Measurements from ENCODE around the gene TMEM132E.
A peak's percentile ranks its signal among the peaks of the same experiment; 100 is the strongest.
"Not testable (repeated sequence)": the region's sequence is repeated elsewhere in the genome, so short reads cannot be mapped to it uniquely, and the experiment has no call there.

The TMEM132E gene
- 0.13 to 0.36 reads per million in 2 experiments for total RNA-seq

DNA sequence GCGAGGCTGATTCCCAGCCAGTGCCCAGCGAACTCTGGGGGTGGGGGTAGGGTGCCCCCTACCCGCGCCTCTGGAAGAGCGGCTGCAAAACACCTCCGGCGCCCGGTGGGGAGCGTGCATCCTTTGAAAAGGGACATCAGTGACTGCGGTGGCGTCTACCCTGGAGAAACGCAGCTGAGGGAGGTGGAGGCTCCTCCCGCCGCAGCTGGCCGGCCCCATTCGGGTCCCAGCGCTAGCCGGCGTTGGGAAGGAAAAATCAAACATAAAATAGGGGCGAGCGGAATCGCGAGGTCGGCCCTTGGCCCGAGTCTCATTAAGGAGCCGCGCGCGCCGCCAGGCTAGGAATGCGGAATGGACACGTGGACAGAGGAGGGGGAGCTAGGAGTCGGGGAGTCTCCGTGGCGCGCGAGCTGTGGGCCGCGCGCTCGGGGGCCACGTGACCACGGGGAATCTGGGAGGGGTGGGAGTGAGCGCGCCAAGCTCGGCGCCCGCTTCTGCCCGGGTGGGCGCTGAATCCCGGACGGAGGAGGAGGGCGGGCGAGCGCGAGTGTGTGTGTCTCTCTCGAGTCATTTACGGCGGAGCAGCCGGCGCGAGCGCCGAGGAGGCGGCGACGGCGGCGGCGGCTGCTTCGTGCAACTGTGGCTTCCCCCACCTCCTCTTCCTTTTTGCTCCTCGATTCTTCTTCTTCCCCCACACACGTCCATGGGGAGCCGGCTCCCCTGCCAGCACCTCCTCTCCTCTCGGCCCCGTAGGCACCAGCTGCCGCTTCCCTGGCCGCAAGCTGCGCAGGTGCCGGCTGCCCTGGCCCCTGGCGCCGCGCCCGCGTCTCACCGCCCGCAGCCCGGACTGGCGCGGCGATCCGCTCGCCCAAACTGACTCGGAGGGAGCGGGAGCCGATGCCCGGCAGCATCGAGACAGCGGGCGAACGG is at the start of gene TMEM132E:
TMEM132E (plus strand) TSS at position 566 of the 930 bp plus-strand sequence. CDS start 1,495 bp downstream, outside the sequence.
- no peak for DNase-seq (ENCODE audit: low read depth)

DNA sequence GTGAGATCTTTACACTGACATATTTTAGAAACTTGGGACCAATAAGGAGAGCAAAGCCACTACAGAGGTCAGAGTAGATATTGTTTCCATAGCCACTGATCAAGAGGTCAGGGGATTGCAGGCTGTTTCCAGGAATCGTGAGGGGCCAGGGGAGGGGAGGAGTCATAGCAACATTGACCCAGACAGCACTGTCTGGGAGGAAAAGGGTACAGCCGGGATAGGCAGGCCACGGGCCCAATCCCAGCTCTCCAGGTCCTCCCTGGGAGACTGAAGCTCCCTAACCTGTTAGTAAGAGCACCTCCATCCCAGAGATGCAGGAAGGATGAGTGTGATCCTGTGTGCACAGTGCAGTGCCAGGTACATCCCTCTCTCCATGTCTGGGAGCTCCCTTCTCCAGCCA is 48.5 kb upstream of the TMEM132E start:
- no peak for DNase-seq (ENCODE audit: low read depth)

DNA sequence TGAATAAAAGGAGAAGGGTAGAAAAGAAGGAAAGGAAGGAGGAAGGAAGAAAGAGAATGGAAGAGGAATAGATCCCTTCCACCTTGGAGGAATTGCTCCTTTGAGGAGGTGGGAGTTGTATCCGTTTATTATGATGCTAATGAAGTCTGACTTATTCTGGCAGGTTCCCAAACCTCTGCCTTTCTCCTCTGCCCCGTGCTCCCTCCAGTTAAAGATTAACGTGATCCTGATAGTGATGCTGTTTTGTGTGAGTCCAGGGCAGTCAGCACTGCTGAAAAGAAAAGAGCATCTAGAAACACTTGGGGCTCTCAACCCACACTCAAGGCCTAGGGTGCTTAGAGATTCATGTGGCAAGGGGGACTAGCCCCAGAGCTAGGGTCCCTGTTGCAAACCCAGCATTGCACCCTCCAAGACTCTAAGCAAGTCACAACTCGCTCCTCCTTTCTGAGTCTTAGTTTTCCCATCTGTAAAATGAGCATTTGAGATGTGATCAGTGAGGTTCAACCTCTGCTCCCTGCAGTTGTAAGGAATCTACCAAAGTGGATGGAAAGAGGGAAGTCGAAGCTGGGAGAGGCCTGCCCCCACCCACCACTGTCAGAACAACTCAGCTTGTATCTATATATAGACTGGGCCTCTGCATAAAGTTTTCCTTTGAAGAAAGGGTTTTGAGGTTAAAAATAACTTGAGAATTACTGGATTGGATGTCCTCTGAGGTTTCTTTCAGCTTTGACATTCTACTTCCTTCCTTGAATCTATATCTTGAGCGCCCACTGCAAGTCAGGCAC is 46.9 kb upstream of the TMEM132E start:
- DNase-seq (ENCODE audit: low read depth) = no peak

DNA sequence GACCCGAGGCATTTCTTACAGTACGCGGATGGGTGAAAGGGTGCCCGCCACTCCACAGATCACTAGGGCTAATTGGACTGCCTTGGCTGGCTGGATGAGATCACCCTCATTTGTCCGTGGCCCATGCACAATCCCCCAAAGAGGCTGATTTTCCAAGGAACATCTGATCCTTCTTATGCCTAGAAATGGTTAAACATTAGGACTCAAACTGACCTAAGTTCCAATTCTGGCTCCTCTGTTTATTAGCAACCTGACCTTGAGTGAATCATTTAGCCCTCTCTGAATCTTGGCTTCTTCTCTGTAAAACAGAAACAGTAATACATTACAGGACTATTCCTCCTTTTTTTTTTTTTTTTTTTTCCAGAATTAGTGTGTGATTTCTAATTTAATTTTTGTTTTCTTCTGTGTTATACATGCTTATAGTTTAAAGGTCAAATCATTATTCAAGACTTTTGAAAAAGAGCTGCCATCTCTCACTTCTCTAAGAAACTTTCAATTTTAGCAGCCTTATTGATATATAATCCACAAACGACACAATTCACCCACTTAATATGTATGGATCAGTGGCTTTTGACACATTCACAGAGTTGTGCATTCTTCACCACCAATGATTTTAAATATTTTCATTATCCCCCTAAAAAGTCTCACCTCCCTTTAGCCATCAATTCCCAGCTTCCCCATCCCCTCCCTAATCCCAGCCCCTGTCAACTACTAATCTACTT is 45.4 kb upstream of the TMEM132E start:
- DNase-seq (ENCODE audit: low read depth) = no peak

DNA sequence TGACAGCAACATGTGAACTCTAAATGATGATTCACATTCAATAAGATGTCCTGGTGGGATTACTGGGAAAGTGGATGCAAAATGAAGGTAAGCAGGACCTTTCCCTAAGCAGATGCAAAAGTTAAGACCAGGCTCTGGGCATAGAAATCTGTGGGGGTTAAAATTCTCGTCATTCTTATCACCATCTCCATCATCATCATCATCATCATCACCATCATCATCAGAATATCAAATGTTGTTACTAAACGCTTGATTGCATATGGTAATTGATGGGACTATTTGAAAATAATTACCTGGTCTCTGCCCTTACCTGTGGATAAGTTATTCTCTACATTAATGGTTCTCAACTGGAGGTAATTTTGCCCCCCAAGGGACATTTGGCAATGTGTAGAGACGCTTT is 41.9 kb upstream of the TMEM132E start:
- DNase-seq (ENCODE audit: low read depth) = no peak

DNA sequence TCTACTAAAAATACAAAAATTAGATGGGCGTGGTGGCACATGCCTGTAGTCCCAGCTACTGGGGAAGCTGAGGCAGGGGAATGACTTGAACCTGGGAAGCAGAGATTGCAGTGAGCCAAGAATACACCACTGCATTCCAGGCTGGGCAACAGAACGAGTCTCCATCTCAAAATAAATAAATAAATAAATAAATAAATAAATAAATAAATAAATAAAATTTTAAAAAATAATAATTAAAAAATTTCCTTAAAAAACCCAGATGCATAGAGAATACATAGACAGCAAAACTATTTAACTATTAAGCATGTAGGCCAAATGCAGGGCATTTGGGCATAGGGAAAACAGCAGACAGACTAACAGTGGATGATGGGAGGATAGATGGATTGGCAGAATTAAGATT is 40.8 kb upstream of the TMEM132E start:
- DNase-seq (ENCODE audit: low read depth) = not testable (repeated sequence)

- DNase-seq (ENCODE audit: low read depth) = no peak
Measured at GRCh38 chr17:34539881-34540280, 39.5 kb upstream of the TMEM132E start.

- DNase-seq (ENCODE audit: low read depth) = peak; percentile 49
Measured at GRCh38 chr17:34542700-34543336, 36.6 kb upstream of the TMEM132E start.

- DNase-seq (ENCODE audit: low read depth) = no peak
Measured at GRCh38 chr17:34547453-34548063, 31.8 kb upstream of the TMEM132E start.

DNA sequence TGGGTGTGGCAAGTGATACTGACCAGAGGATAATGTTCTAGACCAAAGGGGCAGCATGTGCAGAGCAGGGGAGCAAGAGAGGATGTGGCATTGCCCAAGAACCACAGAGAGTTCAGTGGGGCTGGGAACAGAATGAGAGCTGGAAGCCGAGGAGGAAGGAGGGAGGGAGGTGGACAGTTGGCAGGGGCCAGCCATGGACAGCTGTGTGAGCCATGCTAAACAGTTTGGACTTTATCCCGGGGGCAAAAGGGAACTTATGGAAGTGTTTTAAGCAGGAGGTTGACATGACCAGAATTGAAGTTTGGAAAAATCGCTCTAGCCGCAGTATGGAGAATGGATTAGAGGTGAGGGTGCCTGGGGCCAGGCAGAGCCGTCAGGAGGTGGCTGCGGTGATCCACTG is 29.4 kb upstream of the TMEM132E start:
- no peak for DNase-seq (ENCODE audit: low read depth)

DNA sequence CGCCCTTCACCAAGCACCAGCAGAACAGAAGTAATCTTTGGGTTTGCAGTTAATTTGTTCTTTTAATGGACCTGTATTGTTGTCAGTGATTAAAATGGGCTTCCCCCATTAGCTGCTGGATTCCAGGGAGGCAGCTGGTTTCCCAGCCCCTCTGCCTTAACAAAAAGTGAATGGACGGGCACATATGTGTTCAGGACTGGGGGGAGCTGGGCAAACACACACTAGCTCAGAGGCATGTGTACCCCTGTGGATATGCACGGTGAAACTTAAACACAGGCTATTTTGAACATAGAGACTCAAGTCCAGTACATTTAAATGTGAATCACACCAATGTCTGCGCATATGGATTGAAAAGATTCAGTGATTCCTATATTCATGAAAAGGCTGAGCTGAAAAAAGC is 25.5 kb upstream of the TMEM132E start:
- DNase-seq (ENCODE audit: low read depth) = no peak

GRCh38 chr17:34556384-34556783 is 23.0 kb upstream of the TMEM132E start:
- no peak for DNase-seq (ENCODE audit: low read depth)

GRCh38 chr17:34556931-34557330 is 22.5 kb upstream of the TMEM132E start:
- DNase-seq (ENCODE audit: low read depth) = no peak

DNA sequence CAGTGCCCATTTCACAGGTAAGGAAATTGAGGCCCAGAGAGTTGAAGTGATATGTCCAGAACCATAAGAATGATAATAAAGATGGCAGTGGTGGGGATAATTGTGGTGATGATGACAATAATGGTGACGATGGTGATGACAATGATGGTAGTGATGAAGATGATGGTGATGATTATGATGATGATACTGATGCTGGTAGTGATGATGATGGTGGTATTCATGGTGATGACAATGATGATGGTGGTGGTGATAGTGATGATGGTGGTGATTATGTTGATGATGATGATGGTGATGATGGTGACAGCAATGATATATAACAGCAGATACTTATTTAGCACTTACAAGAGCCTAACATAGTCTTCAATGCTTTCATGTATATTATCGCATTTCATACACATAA is 18.1 kb upstream of the TMEM132E start:
- DNase-seq (ENCODE audit: low read depth) = no peak

DNA sequence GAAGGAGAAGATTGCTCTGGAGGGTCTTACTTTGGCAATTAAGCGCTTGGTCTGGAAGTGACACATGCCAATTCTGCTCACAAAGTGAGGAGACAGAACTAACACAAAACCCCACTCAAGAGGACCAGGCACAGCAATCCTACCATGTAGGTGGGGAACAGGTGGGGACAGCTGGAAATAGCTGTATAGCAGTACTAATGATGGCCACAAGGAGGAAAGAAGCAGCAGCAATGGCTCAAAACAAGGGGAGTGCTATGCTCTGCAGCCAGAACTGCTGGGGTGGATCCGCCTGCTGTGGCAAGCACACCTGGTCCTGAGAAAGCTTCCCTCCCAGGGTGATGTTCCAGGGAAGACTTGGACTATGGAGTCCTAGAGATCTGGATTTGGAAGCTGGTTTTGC is 17.0 kb upstream of the TMEM132E start:
- no peak for DNase-seq (ENCODE audit: low read depth)

DNA sequence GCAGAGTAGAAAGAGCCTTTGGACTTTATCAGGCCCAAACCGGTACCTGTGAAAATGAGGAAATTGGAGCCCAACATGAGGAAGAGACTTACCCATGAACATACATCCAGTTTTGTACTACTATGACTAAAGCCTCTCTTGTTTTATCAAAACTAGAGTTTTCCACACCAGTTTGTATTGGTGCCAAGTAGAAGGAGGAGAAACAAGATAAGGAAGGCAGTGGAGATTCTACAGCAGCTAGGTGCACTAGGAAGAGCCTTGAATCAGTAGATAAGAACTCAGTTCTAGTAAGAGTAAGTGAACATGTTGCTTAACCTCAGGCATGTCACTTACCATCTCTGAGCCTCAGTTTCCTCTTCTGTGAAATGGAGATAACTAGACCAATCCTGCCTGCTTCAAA is 13.7 kb upstream of the TMEM132E start:
- DNase-seq (ENCODE audit: low read depth) = no peak

GRCh38 chr17:34566201-34566600 is 13.2 kb upstream of the TMEM132E start:
- no peak for DNase-seq (ENCODE audit: low read depth)

DNA sequence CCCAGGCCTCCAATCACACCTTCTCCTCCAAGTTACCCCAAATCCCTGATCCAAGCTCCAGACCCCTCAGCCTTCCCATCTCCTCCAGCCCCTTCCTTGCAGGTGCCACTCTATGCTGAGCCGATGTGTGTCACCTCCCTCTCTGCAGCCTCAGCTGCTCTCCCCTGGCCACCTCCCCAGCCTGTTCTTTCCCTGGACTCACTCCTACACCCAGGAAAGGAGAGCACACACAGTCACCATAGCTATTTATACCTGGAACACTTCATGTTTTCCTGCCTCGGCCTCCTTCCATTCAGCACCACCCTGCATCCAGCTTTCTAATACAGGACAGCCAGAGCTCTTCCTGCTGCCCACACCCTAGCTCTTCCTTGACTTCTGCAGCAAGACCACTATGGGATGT is 12.5 kb upstream of the TMEM132E start:
- no peak for DNase-seq (ENCODE audit: low read depth)

DNA sequence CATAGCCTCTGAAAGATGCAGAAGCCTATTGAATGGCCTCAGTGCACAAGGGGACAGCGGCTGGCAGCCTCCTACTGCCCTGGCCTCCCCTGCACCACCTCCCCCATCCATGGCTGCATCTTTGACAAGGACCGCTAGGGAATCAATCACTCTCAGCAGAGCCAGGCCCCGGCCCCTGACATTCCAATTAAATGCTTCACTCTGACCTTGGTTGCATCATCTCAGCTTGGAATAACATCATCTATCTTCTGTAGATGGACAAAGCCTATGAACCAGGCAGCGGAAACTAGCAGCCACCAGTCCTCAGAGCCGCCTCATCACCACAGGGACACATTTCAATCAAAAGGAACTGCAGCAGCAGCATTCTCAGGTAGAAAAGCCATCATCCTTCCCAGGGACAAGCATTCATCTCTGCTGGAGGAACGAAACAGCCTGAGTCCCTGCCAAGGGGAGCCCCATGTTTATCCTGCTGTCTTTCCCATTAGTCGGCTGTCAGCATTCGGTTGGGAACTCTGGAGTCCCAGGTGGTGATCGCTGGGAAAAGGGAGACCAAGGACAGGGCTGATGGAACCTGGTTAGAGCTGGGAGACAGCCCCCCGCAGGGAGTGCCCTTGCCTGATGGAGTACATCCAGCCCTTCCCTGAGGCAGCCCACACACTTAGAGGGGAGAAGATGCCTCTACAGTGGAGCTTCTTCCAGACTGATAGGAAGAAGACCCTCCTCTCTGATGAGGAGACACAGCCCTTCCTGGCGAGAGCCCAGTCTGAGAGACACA is 11.5 kb upstream of the TMEM132E start:
- no peak for DNase-seq (ENCODE audit: low read depth)

GRCh38 chr17:34568953-34569352 is 10.4 kb upstream of the TMEM132E start:
- no peak for DNase-seq (ENCODE audit: low read depth)

- no peak for DNase-seq (ENCODE audit: low read depth)
Measured at GRCh38 chr17:34569591-34569990, 9.8 kb upstream of the TMEM132E start.

Data from T follicular helper cell (primary cell).